GM18858 (cell line): ENCODE measurements around the gene PIK3R6.

ENCODE experiments used
- ATAC-seq: cut with Tn5 transposase; IDR thresholded peaks from one replicate; pipeline ENCODE4 v1.9.1; 2021; ENCODE audit not compliant: unreplicated experiment

Gene PIK3R6

GRCh38 chr17:8867361-8867981 is at the start of gene PIK3R6:
TSS of gene PIK3R6 (minus strand) at chr17:8867674. CDS start at chr17:8849794, 17,880 bp downstream.
- ATAC-seq, result no peak

GRCh38 chr17:8916466-8916865 is 49.0 kb upstream of the PIK3R6 start:
- ATAC-seq, result no peak

- ATAC-seq, result no peak
These were observed 47.1 kb upstream of the PIK3R6 start for GRCh38 chr17:8914554-8914953.

- no peak for ATAC-seq
These were observed 46.4 kb upstream of the PIK3R6 start for GRCh38 chr17:8913879-8914278.

GRCh38 chr17:8913091-8913490 is 45.6 kb upstream of the PIK3R6 start:
- no peak for ATAC-seq

- ATAC-seq, result no peak
These were observed 44.9 kb upstream of the PIK3R6 start for GRCh38 chr17:8912084-8912981.

GRCh38 chr17:8910969-8911604 is 43.6 kb upstream of the PIK3R6 start:
- ATAC-seq, result no peak

GRCh38 chr17:8909586-8910270 is 42.3 kb upstream of the PIK3R6 start:
- no peak for ATAC-seq

GRCh38 chr17:8905331-8905730 is 37.9 kb upstream of the PIK3R6 start:
- ATAC-seq, result no peak

- ATAC-seq, result no peak
These were observed 37.2 kb upstream of the PIK3R6 start for GRCh38 chr17:8904686-8905085.

GRCh38 chr17:8904201-8904600 is 36.7 kb upstream of the PIK3R6 start:
- no peak for ATAC-seq

GRCh38 chr17:8900626-8901585 is 33.4 kb upstream of the PIK3R6 start:
- no peak for ATAC-seq

GRCh38 chr17:8900207-8900606 is 32.7 kb upstream of the PIK3R6 start:
- no peak for ATAC-seq

GRCh38 chr17:8898636-8899035 is 31.2 kb upstream of the PIK3R6 start:
- ATAC-seq, result no peak

GRCh38 chr17:8898126-8898525 is 30.7 kb upstream of the PIK3R6 start:
- no peak for ATAC-seq

- ATAC-seq, result no peak
These were observed 29.5 kb upstream of the PIK3R6 start for GRCh38 chr17:8896641-8897635.

- ATAC-seq, result no peak
These were observed 28.6 kb upstream of the PIK3R6 start for GRCh38 chr17:8896087-8896486.

- no peak for ATAC-seq
These were observed 27.5 kb upstream of the PIK3R6 start for GRCh38 chr17:8894673-8895578.
